ENCODE measurements around the gene SEPSECS. TPM values are rescaled to one million over a fixed set of nuclear protein-coding genes. Genes with fewer than 3 reads are reported as not detected.

Gene SEPSECS
- polyA plus RNA-seq, 4 donors: 16.4 to 21.2 (median 17.8) TPM

- DNase-seq (ENCODE audit: low read depth in 4 of 4, low spot score in 2 of 4): no peak
Measured at GRCh38 chr4:25111648-25112196, 48.5 kb downstream of the SEPSECS start.

GRCh38 chr4:25110527-25111329, 49.5 kb downstream of the SEPSECS start:
- no peak for DNase-seq (ENCODE audit: low read depth in 4 of 4, low spot score in 2 of 4)

DNA sequence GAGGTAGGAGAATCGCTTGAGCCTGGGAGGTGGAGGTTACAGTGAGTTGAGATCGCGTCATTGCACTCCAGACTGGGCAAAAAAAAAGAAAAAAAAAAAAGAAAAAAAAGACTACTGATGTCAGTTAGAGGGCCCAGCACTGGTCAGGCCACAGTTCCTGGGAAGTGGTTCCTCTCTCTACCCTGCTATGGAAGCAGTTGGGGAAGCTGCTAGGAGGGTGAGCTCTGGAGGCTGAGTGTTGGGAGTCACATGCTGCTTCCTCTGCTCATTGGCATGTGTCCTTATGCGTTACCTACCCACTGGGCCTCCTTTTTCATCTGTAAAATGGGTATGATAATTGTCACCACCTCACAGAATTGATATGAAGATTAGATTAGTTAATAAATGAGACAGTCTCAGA, 50.7 kb downstream of the SEPSECS start:
- DNase-seq (ENCODE audit: low read depth in 4 of 4, low spot score in 2 of 4): no peak

DNA sequence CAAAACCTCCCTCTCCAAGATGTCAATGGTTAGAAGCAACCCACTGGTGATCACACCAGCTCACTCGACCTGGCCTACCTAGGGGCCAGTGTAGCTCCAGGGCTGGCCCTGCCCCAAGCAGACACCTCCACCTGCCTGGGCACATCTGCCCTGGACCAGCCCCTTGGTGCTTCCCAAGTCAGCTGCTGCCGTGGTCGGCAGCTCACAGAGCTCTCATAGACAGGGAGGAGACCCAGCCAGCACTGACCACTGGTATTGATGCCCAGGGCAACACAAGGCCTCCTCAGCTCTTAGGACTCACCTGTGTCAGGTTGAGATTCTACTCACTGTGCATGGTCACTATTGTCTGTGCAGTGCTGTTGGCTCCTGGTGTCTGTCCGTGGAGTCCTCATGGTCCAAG, 51.7 kb downstream of the SEPSECS start:
- DNase-seq (ENCODE audit: low read depth in 4 of 4, low spot score in 2 of 4): no peak

GRCh38 chr4:25107827-25108516, 52.3 kb downstream of the SEPSECS start:
- no peak for DNase-seq (ENCODE audit: low read depth in 4 of 4, low spot score in 2 of 4)

- no peak for DNase-seq (ENCODE audit: low read depth in 4 of 4, low spot score in 2 of 4)
Measured at GRCh38 chr4:25106363-25107151, 53.7 kb downstream of the SEPSECS start.

GRCh38 chr4:25104591-25104990, 55.7 kb downstream of the SEPSECS start:
- DNase-seq (ENCODE audit: low read depth in 4 of 4, low spot score in 2 of 4): no peak

DNA sequence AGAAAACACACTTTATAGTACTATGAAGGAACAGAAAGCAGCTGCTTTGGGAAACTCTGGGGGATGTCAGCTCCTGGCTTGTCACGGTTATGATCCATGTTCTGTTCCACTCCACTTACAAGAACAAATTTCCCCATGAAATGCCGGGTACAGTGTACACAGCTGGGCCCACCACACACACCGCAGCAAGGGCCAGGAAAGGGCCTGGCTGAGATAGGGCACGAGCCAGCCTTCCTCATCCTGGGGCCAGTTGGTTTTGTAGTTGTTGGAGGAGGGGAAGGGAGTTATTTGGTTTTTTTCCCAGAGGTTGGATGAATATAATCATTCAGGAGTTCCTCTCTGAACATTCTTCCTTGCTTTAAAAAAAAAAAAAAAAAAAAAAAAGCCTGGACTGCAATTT, 56.8 kb downstream of the SEPSECS start:
- no peak for DNase-seq (ENCODE audit: low read depth in 4 of 4, low spot score in 2 of 4)

- no peak for DNase-seq (ENCODE audit: low read depth in 4 of 4, low spot score in 2 of 4)
Measured at GRCh38 chr4:25101836-25102235, 58.4 kb downstream of the SEPSECS start.

DNA sequence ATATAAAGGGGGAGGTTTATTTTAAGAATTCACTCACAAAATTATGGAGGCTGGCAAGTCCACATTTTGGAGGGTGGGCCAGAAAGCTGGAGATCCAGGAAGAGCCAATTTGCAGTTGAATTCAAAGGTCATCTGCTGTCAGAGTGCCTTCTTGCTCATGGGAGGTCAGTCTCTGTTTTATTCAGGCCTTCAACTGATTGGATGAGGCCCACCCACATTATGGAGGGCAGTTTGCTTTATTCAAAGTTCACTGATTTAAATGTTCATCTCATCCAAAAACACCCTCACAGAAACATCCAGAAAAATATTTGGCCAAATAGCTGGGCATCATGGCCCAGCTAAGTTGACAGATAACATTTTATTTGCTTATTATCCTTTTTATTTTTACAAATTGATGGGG, 59.5 kb downstream of the SEPSECS start:
- no peak for DNase-seq (ENCODE audit: low read depth in 4 of 4, low spot score in 2 of 4)

GRCh38 chr4:25100021-25100555, 60.2 kb downstream of the SEPSECS start:
- no peak for DNase-seq (ENCODE audit: low read depth in 4 of 4, low spot score in 2 of 4)

- no peak for DNase-seq (ENCODE audit: low read depth in 4 of 4, low spot score in 2 of 4)
Measured at GRCh38 chr4:25098964-25099891, 61.0 kb downstream of the SEPSECS start.

DNA sequence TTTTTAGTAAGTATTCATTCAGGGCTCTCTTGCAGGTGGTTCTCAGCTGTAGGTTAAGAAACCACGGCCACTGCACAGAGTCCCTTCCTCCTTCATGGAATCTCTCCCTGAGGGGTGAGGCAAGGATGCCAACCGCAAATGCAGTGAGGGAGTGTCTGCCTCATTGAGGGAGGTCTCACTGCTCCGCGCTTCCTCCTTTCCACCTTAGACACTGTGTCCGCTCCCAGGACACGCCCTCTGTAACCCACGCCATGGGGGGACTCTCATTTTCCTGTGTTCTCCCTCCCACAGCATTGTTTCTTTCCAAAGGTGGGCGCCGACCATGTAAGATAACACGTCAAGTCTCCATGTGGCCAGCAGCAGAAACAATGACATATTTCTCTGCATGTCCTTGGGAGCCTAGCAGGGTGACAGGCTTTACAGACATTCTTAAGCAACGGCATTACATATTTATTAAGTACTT, 63.2 kb downstream of the SEPSECS start:
- DNase-seq (ENCODE audit: low read depth in 4 of 4, low spot score in 2 of 4): no peak

- no peak for DNase-seq (ENCODE audit: low read depth in 4 of 4, low spot score in 2 of 4)
Measured at GRCh38 chr4:25096251-25096980, 63.8 kb downstream of the SEPSECS start.

DNA sequence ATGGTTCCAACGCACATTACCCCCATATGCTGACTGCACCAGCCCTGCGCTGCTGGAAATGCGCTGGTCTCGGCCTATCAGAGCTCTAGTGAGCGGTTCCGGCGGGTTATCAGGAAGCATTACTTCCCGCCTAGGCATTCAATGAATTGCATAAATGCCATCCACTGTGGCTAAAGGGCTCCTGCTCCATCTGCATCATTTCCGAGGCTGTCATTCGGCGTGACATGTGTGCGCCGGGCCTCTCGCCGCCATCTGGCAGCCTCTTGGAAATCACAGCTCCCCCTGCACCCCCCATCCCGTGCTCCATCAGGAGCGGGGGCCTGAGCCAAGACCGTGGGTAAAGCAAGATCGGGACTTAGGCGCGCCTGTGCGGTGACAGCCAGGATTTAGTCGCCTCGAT, 64.4 kb downstream of the SEPSECS start:
- DNase-seq (ENCODE audit: low read depth in 4 of 4, low spot score in 2 of 4): no peak

- DNase-seq (ENCODE audit: low read depth in 4 of 4, low spot score in 2 of 4): no peak
Measured at GRCh38 chr4:25092139-25092538, 68.1 kb downstream of the SEPSECS start.

DNA sequence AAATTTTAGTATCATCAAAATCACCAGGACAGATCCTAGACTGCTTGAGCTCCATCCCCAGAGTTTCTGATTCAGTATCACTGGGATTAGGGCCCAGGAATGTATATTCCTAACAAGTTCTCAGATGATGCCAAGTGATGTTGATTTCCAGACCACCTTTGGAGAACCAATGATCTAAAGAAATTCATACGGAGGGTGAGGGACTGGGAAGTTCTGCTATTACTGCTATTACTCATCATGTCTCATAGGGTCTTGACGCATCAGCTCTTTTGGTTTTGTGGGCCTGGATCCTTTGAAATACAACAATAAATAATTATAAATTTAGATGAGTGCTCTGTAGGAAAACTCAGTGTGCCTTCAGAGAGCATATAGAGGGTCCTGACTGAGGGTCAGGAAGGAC, 69.7 kb downstream of the SEPSECS start:
- no peak for DNase-seq (ENCODE audit: low read depth in 4 of 4, low spot score in 2 of 4)

DNA sequence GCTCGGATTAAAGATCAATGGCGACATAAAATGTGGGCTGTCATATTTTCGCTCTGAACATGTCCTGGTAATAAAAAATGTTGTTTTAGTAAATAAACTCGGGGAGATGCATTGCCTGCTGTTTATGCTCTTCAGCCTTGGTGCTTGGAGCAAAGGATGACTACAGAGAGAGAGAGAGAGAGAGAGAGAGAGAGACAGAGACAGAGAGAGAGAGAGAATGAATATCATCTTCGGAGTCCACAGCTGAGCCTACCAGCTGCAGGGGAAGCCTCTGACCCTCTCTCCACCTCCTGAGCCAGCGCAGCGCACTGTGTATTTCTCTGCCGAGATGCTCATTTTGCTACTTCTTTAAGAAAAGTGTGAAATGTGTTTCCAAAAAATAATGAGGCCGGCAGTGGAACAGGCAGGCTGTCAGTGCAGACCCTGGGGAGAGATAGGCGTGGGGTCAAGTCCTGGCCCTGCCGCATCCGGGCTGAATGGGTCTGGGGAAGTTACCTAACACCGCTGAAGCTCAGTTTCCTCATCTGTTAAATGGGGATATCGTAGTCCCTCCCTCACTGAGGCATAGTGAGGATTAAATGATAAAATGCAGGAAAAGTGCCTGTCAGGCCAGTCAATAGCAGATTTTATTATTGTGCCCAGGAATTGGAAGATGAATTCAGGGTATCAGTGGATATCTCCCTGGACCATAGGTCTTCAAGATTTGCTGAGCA, 71.0 kb downstream of the SEPSECS start:
- no peak for DNase-seq (ENCODE audit: low read depth in 4 of 4, low spot score in 2 of 4)

Measured in left renal cortex interstitium (tissue), 4 donors.